ENCODE data around the gene LGALS14. TPM values are rescaled to one million over a fixed set of nuclear protein-coding genes. Genes with fewer than 3 reads are reported as not detected.

LGALS14 gene
- total RNA-seq, 1 experiment from 2014 or later, result not detected

DNA sequence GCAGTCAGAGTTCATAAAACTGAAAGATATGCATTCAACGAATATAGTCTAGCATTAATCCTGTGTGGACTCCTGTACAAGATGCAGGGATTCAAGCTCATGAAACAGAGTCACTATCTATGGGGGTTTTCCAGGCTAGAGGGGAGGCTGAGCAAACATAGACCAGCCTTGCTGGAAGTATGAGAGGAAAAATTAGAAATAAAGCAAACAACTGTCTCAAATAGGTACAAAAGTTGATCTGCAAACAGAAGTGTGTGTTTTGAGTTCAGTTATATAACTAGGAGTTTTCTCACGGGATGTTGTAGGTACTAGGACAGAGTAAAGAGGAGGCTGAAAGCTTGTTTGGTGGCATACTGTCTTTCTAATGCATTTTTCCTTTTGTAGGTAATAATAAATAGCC lies 8.5 kb upstream of the LGALS14 start (continued):
- TF ChIP-seq ATF1 (CRISPR knock-in tag; IDR thresholded peaks at IDR 0.05), result no peak
- TF ChIP-seq ETV6 (CRISPR knock-in tag; IDR thresholded peaks at IDR 0.05), result no peak
- TF ChIP-seq KAT7 (CRISPR knock-in tag; IDR thresholded peaks at IDR 0.05; ENCODE audit: borderline replicate concordance), result no peak
- no peak for TF ChIP-seq CDX4 (CRISPR knock-in tag; IDR thresholded peaks at IDR 0.05; ENCODE audit: borderline replicate concordance)
- TF ChIP-seq, protein P1, sequence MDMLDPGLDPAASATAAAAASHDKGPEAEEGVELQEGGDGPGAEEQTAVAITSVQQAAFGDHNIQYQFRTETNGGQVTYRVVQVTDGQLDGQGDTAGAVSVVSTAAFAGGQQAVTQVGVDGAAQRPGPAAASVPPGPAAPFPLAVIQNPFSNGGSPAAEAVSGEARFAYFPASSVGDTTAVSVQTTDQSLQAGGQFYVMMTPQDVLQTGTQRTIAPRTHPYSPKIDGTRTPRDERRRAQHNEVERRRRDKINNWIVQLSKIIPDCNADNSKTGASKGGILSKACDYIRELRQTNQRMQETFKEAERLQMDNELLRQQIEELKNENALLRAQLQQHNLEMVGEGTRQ (CRISPR knock-in tag; IDR thresholded peaks at IDR 0.05), result no peak
- no peak for TF ChIP-seq GABPB1 (CRISPR knock-in tag; IDR thresholded peaks at IDR 0.05)
- TF ChIP-seq CBFB (CRISPR knock-in tag; IDR thresholded peaks at IDR 0.05; ENCODE audit: low read depth), result no peak
- no peak for TF ChIP-seq ZNF121 (CRISPR knock-in tag; IDR thresholded peaks at IDR 0.05)
- TF ChIP-seq TEAD1 (CRISPR knock-in tag; IDR thresholded peaks at IDR 0.05), result no peak

GRCh38 chr19:39696387-39696786 lies 7.9 kb upstream of the LGALS14 start:
- POLR2A ChIA-PET, result no interaction called here
- CTCF ChIA-PET, result no interaction called here
- Mint-ChIP-seq H3K27me3 (ENCODE audit: low read depth) (peaks cover 20% of the 10 kb centered on the region), H3K27ac (no peak overlapping the region), H3K4me3 (no peak overlapping the region), H3K4me1 (0 out of 2 replicates have a peak, but pooled peaks cover 4% of the 10 kb centered on the region), H3K9me3 (no peaks in the 10 kb centered on the region), H3K36me3 (no peaks in the 10 kb centered on the region)
- TF ChIP-seq, protein P2, sequence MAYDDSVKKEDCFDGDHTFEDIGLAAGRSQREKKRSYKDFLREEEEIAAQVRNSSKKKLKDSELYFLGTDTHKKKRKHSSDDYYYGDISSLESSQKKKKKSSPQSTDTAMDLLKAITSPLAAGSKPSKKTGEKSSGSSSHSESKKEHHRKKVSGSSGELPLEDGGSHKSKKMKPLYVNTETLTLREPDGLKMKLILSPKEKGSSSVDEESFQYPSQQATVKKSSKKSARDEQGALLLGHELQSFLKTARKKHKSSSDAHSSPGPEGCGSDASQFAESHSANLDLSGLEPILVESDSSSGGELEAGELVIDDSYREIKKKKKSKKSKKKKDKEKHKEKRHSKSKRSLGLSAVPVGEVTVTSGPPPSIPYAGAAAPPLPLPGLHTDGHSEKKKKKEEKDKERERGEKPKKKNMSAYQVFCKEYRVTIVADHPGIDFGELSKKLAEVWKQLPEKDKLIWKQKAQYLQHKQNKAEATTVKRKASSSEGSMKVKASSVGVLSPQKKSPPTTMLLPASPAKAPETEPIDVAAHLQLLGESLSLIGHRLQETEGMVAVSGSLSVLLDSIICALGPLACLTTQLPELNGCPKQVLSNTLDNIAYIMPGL (CRISPR knock-in tag; IDR thresholded peaks at IDR 0.05), result no peak
- TF ChIP-seq, protein P3, sequence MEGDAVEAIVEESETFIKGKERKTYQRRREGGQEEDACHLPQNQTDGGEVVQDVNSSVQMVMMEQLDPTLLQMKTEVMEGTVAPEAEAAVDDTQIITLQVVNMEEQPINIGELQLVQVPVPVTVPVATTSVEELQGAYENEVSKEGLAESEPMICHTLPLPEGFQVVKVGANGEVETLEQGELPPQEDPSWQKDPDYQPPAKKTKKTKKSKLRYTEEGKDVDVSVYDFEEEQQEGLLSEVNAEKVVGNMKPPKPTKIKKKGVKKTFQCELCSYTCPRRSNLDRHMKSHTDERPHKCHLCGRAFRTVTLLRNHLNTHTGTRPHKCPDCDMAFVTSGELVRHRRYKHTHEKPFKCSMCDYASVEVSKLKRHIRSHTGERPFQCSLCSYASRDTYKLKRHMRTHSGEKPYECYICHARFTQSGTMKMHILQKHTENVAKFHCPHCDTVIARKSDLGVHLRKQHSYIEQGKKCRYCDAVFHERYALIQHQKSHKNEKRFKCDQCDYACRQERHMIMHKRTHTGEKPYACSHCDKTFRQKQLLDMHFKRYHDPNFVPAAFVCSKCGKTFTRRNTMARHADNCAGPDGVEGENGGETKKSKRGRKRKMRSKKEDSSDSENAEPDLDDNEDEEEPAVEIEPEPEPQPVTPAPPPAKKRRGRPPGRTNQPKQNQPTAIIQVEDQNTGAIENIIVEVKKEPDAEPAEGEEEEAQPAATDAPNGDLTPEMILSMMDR (IDR thresholded peaks at IDR 0.05), result no peak
- TF ChIP-seq TP53 (CRISPR knock-in tag; IDR thresholded peaks at IDR 0.05) (no peak), ELF4 (CRISPR knock-in tag; IDR thresholded peaks at IDR 0.05; ENCODE audit: low read depth) (no peak), FOXP4 (CRISPR knock-in tag; IDR thresholded peaks at IDR 0.05) (no peak), E2F4 (CRISPR knock-in tag; IDR thresholded peaks at IDR 0.05; ENCODE audit: borderline replicate concordance, low read depth) (no peak), JUN (CRISPR knock-in tag; IDR thresholded peaks at IDR 0.05) (no peak), TCF7 (CRISPR knock-in tag; IDR thresholded peaks at IDR 0.05; ENCODE audit: low read depth) (no peak), AFF4 (CRISPR knock-in tag; IDR thresholded peaks at IDR 0.05; ENCODE audit: borderline replicate concordance) (no peak), ZNF138 (CRISPR knock-in tag; conservative IDR thresholded peaks at IDR 0.05) (no peak), ZBTB21 (CRISPR knock-in tag; IDR thresholded peaks at IDR 0.05; ENCODE audit: borderline replicate concordance) (no peak), OVOL2 (CRISPR knock-in tag; IDR thresholded peaks at IDR 0.05; ENCODE audit: borderline replicate concordance) (no peak)
- TF ChIP-seq, protein P4, sequence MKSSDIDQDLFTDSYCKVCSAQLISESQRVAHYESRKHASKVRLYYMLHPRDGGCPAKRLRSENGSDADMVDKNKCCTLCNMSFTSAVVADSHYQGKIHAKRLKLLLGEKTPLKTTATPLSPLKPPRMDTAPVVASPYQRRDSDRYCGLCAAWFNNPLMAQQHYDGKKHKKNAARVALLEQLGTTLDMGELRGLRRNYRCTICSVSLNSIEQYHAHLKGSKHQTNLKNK (CRISPR knock-in tag; IDR thresholded peaks at IDR 0.05), result no peak
- DNase-seq (ENCODE audit: low spot score), result no peak
- ATAC-seq, result no peak
